ENCODE measurements around the gene BCL6B. TPM values are rescaled to one million over a fixed set of nuclear protein-coding genes. Genes with fewer than 3 reads are reported as not detected.
A peak's percentile ranks its signal among the peaks of the same experiment; 100 is the strongest.

BCL6B gene
- total and polyA plus RNA-seq, 2 of the 4 experiments (the other 2 are of a cell fraction) = not detected

DNA sequence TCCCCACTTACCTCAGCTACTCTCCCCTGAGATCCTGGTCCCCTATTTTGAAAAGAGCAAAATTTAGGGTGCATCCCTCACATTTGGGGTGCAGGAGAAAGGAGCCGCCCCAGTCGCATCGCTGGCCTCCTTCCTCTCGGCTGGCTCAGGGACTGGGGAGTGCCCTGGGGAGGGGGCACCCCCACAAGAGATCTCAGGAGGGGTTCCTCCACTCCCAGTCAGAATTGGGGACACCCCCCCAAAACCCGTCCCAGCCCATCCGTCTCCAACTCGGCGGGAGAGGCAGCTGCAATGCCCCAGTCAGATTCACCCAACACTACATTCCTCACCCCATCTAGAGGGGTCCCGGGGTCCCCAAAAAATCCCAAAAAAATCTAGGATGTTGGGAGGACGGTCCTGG lies 3.5 kb upstream of the BCL6B start:
- Histone ChIP-seq H4K91ac (ENCODE audit: insufficient read depth, low read depth, low read length) (peak overlapping the region; percentile 91), H3K27me3 (ENCODE audit: control insufficient read depth, insufficient read depth, low read length) (peaks cover 10% of the 10 kb centered on the region; the same call in 1 of the 2 replicates), H2AK5ac (ENCODE audit: low read depth, low read length) (peak overlapping the region; percentile 51; the same call in 1 of the 2 replicates), H4K8ac (ENCODE audit: low read depth in 2 of 2, low read length in 2 of 2) (peak overlapping the region; percentile 68 to 94), H3K4me3 (ENCODE audit: insufficient read depth, low read depth, low read length) (no peak overlapping the region), H3K14ac (replicated peaks; ENCODE audit: low read depth, low read length) (peak overlapping the region; percentile 93), H4K5ac (ENCODE audit: low read depth, low read length) (peak overlapping the region; percentile 94), H3K23ac (ENCODE audit: low read depth, low read length) (peak overlapping the region; percentile 72; the same call in 1 of the 2 replicates), H3K18ac (ENCODE audit: low read depth, low read length) (peak overlapping the region; percentile 49), H3K4me1 (ENCODE audit: control insufficient read depth, insufficient read depth, low read length) (peaks cover 4% of the 10 kb centered on the region; the same call in 1 of the 2 replicates), H2BK20ac (ENCODE audit: low read depth, low read length) (peak overlapping the region; percentile 79; the same call in 1 of the 2 replicates), H4K20me1 (ENCODE audit: insufficient read depth, low read length) (no peaks in the 10 kb centered on the region), H2AK9ac (replicated peaks; ENCODE audit: low read depth, low read length, poor library complexity) (peak overlapping the region; percentile 91), H2BK120ac (ENCODE audit: low read depth, low read length) (peak overlapping the region; percentile 94; the same call in 1 of the 2 replicates), H2AFZ (replicated peaks; ENCODE audit: low read length, poor library complexity) (peak overlapping the region; percentile 100), H3K9me1 (ENCODE audit: insufficient read depth, low read length) (no peaks in the 10 kb centered on the region; the same call in 1 of the 2 replicates), H3K56ac (ENCODE audit: extremely low read depth, insufficient read depth, low read length) (no peak overlapping the region; the same call in 1 of the 2 replicates), H3K79me1 (ENCODE audit: low read depth in 1 of 2, low read length in 2 of 2) (peaks cover 0 to 14% of the 10 kb centered on the region in 2 experiments; a peak in 2 of 4 replicates), H3K9ac (ENCODE audit: low read depth, low read length) (peak overlapping the region; percentile 38; the same call in 1 of the 2 replicates), H3K4ac (ENCODE audit: low read depth, low read length) (peak overlapping the region; percentile 97), H3K27ac (ENCODE audit: insufficient read depth, low read length) (peak overlapping the region; percentile 53), H3K36me3 (ENCODE audit: control insufficient read depth, insufficient read depth, low read length) (no peaks in the 10 kb centered on the region), H3K9me3 (ENCODE audit: control insufficient read depth, insufficient read depth, low read length) (no peaks in the 10 kb centered on the region), H2BK15ac (ENCODE audit: low read depth, low read length) (no peak overlapping the region), H2BK5ac (ENCODE audit: low read depth, low read length, poor library complexity, severe bottlenecking) (peak overlapping the region; percentile 78), H3K4me2 (ENCODE audit: low read depth, low read length) (peak overlapping the region; percentile 84; the same call in 1 of the 2 replicates)
- BruUV-seq (replicated peaks) = no TSS peak
- CTCF ChIA-PET = interaction anchor here (0.6 to 1.0 kb wide), 2 partner anchors 108 to 179 kb away, joined by 3 to 4 read pairs; no protein-coding TSS in a partner anchor
- intact Hi-C loops (cut with micrococcal nuclease) = no loop called here
- ATAC-seq (ENCODE audit: low read depth) = no peak
- in situ Hi-C loops (cut with MboI; ENCODE audit: low sequenced_read_pairs) = loop anchor here (10.0 kb wide), 1 partner anchor 355 kb away; no protein-coding TSS in a partner anchor
- dilution Hi-C loops (cut with HindIII; ENCODE audit: low sequenced_read_pairs, unreplicated experiment) = no loop called here
- no CpG with 5 or more reads among the region's 10 CpGs for WGBS, 2 experiments (ENCODE audit: extremely low coverage in 2 of 2, insufficient read length in 1 of 2)
- no peak for DNase-seq
- no peak for TF ChIP-seq FOS (IDR thresholded peaks at IDR 0.05; ENCODE audit: low read depth, low read length)
- TF ChIP-seq CHD1 (IDR thresholded peaks at IDR 0.05; ENCODE audit: low read depth, low read length) = no peak
- TF ChIP-seq, protein P1, sequence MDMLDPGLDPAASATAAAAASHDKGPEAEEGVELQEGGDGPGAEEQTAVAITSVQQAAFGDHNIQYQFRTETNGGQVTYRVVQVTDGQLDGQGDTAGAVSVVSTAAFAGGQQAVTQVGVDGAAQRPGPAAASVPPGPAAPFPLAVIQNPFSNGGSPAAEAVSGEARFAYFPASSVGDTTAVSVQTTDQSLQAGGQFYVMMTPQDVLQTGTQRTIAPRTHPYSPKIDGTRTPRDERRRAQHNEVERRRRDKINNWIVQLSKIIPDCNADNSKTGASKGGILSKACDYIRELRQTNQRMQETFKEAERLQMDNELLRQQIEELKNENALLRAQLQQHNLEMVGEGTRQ (IDR thresholded peaks at IDR 0.05; ENCODE audit: low read depth, low read length) = no peak
- TF ChIP-seq, protein P2, sequence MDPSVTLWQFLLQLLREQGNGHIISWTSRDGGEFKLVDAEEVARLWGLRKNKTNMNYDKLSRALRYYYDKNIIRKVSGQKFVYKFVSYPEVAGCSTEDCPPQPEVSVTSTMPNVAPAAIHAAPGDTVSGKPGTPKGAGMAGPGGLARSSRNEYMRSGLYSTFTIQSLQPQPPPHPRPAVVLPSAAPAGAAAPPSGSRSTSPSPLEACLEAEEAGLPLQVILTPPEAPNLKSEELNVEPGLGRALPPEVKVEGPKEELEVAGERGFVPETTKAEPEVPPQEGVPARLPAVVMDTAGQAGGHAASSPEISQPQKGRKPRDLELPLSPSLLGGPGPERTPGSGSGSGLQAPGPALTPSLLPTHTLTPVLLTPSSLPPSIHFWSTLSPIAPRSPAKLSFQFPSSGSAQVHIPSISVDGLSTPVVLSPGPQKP (IDR thresholded peaks at IDR 0.05; ENCODE audit: borderline replicate concordance, low read depth, low read length) = no peak
- no peak for TF ChIP-seq RCOR1 (IDR thresholded peaks at IDR 0.05; ENCODE audit: insufficient replicate concordance, low read length)
- no peak for TF ChIP-seq NFE2L2 (IDR thresholded peaks at IDR 0.05; ENCODE audit: low read depth, low read length)
- TF ChIP-seq RFX5 (IDR thresholded peaks at IDR 0.05; ENCODE audit: low read depth, low read length) = no peak
- no peak for TF ChIP-seq MAZ (IDR thresholded peaks at IDR 0.05; ENCODE audit: borderline replicate concordance, low read depth, low read length)
- TF ChIP-seq, protein P3, sequence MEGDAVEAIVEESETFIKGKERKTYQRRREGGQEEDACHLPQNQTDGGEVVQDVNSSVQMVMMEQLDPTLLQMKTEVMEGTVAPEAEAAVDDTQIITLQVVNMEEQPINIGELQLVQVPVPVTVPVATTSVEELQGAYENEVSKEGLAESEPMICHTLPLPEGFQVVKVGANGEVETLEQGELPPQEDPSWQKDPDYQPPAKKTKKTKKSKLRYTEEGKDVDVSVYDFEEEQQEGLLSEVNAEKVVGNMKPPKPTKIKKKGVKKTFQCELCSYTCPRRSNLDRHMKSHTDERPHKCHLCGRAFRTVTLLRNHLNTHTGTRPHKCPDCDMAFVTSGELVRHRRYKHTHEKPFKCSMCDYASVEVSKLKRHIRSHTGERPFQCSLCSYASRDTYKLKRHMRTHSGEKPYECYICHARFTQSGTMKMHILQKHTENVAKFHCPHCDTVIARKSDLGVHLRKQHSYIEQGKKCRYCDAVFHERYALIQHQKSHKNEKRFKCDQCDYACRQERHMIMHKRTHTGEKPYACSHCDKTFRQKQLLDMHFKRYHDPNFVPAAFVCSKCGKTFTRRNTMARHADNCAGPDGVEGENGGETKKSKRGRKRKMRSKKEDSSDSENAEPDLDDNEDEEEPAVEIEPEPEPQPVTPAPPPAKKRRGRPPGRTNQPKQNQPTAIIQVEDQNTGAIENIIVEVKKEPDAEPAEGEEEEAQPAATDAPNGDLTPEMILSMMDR (conservative IDR thresholded peaks at IDR 0.05; ENCODE audit: low read depth, low read length) = no peak
- POLR2A ChIA-PET (ENCODE audit: unreplicated experiment) = interaction anchor here (0.6 kb wide), 1 partner anchor 426 kb away, joined by 12 read pairs; no protein-coding TSS in a partner anchor
